ENCODE measurements around the gene RPS6KA3.

Gene RPS6KA3

GRCh38 chrX:20266810-20267606 lies at the start of gene RPS6KA3:
TSS of gene RPS6KA3 (minus strand) at chrX:20266909. CDS start at chrX:20266632, 277 bp downstream.
- peak; percentile 90 for DNase-seq (ENCODE audit: low spot score)

GRCh38 chrX:20315140-20315539 lies 48.4 kb upstream of the RPS6KA3 start:
- no peak for DNase-seq (ENCODE audit: low spot score)

- no peak for DNase-seq (ENCODE audit: low spot score)
These were observed 47.2 kb upstream of the RPS6KA3 start for GRCh38 chrX:20313899-20314298.

GRCh38 chrX:20312018-20312417 lies 45.3 kb upstream of the RPS6KA3 start:
- DNase-seq (ENCODE audit: low spot score), result no peak

GRCh38 chrX:20311505-20311904 lies 44.8 kb upstream of the RPS6KA3 start:
- no peak for DNase-seq (ENCODE audit: low spot score)

GRCh38 chrX:20309806-20310205 lies 43.1 kb upstream of the RPS6KA3 start:
- no peak for DNase-seq (ENCODE audit: low spot score)

- DNase-seq (ENCODE audit: low spot score), result no peak
These were observed 40.0 kb upstream of the RPS6KA3 start for GRCh38 chrX:20306668-20307067.

- DNase-seq (ENCODE audit: low spot score), result no peak
These were observed 34.1 kb upstream of the RPS6KA3 start for GRCh38 chrX:20300822-20301221.

- DNase-seq (ENCODE audit: low spot score), result no peak
These were observed 28.2 kb upstream of the RPS6KA3 start for GRCh38 chrX:20294957-20295356.

- DNase-seq (ENCODE audit: low spot score), result no peak
These were observed 27.6 kb upstream of the RPS6KA3 start for GRCh38 chrX:20294284-20294683.

- DNase-seq (ENCODE audit: low spot score), result no peak
These were observed 18.8 kb upstream of the RPS6KA3 start for GRCh38 chrX:20285511-20285910.

GRCh38 chrX:20284992-20285391 lies 18.3 kb upstream of the RPS6KA3 start:
- no peak for DNase-seq (ENCODE audit: low spot score)

GRCh38 chrX:20284444-20284843 lies 17.7 kb upstream of the RPS6KA3 start:
- DNase-seq (ENCODE audit: low spot score), result no peak

- DNase-seq (ENCODE audit: low spot score), result no peak
These were observed 14.2 kb upstream of the RPS6KA3 start for GRCh38 chrX:20280938-20281337.

- no peak for DNase-seq (ENCODE audit: low spot score)
These were observed 7.4 kb upstream of the RPS6KA3 start for GRCh38 chrX:20274121-20274520.

- no peak for DNase-seq (ENCODE audit: low spot score)
These were observed 5.0 kb upstream of the RPS6KA3 start for GRCh38 chrX:20271730-20272129.

- no peak for DNase-seq (ENCODE audit: low spot score)
These were observed 4.5 kb upstream of the RPS6KA3 start for GRCh38 chrX:20271186-20271585.

- DNase-seq (ENCODE audit: low spot score), result no peak
These were observed 3.8 kb upstream of the RPS6KA3 start for GRCh38 chrX:20270562-20270890.

- DNase-seq (ENCODE audit: low spot score), result no peak
These were observed 3.3 kb upstream of the RPS6KA3 start for GRCh38 chrX:20269848-20270561.

GRCh38 chrX:20267931-20268701 lies 1.4 kb upstream of the RPS6KA3 start:
- peak; percentile 45 for DNase-seq (ENCODE audit: low spot score)

- no peak for DNase-seq (ENCODE audit: low spot score)
These were observed 860 bp upstream of the RPS6KA3 start for GRCh38 chrX:20267607-20267930.

GRCh38 chrX:20265726-20266681 lies 705 bp downstream of the RPS6KA3 start:
- peak; percentile 58 for DNase-seq (ENCODE audit: low spot score)
